ENCODE measurements around the gene SLC25A11.

DNA sequence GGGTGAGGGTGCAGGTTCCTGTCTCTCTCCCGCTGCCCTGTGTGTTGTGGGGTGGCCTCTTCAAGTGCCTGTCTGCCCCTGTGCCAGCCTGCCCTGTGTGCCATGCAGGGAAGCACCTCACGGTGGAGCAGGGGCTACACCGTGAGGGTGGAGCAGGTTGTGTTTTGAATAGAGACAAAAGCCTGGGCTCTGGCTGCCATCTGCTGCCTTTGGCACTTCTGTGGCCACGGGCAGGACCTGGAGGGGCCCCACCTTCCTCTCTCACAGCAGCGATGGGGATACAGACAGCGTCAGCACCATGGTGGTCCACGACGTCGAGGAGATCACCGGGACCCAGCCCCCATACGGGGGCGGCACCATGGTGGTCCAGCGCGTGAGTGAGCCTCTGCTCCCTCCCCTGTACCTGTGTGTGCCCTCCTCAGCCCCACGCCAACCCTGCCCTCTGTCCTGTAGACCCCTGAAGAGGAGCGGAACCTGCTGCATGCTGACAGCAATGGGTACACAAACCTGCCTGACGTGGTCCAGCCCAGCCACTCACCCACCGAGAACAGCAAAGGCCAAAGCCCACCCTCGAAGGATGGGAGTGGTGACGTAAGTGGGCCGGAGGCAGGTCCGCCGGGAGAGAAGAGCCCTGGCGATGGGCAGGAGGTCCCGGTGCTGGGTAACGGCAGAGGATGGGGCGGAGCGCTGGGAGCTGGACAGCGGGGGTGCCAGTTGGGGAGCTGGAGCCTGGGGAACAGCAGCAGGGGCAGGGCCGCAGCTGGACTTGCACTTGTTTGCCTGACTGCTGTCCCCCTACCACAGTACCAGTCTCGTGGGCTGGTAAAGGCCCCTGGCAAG is 45.9 kb downstream of the SLC25A11 start:
- TF ChIP-seq RAD21 (IDR thresholded peaks at IDR 0.05; ENCODE audit: low read length) (no peak), REST (IDR thresholded peaks at IDR 0.05; ENCODE audit: low read depth, low read length) (no peak), CTCF (IDR thresholded peaks at IDR 0.05) (no peak), MAX (IDR thresholded peaks at IDR 0.05; ENCODE audit: low read depth) (no peak), POLR2AphosphoS5 (IDR thresholded peaks at IDR 0.05; ENCODE audit: low read depth, low read length) (no peak), YY1 (IDR thresholded peaks at IDR 0.05; ENCODE audit: low read depth) (no peak), PBX3 (IDR thresholded peaks at IDR 0.05) (no peak), EP300 (IDR thresholded peaks at IDR 0.05; ENCODE audit: borderline replicate concordance in 1 of 2, low read depth in 1 of 2, low read length in 1 of 2) (no peak), SIN3A (IDR thresholded peaks at IDR 0.05; ENCODE audit: borderline replicate concordance, low read depth, low read length) (no peak), CHD2 (IDR thresholded peaks at IDR 0.05; ENCODE audit: low read length, partially characterized antibody) (no peak), FOXJ3 (CRISPR knock-in tag; IDR thresholded peaks at IDR 0.05) (no peak)
